Activated naive CD8-positive, alpha-beta T cell treated with anti-CD3 and anti-CD28 coated beads, Interleukin-2, amount 50 U/mL, for 24 hours (primary cell): ENCODE data around the gene SEMA3D.

Experiments used
- ATAC-seq: fragments of 150-1000 bp; cut with Tn5 transposase; one replicate; pipeline ENCODE4 v1.10.0; 2021
- DNase-seq: peaks from one replicate; pipeline ENCODE4 v3.0.0; 2021
- H3K27ac Mint-ChIP-seq: one replicate; pipeline ENCODE4 v1.8.0; 2021; ENCODE audit warnings: mild to moderate bottlenecking, mixed read lengths
- H3K27me3 Mint-ChIP-seq: one replicate; pipeline ENCODE4 v1.8.0; 2021; ENCODE audit warnings: mixed read lengths
- H3K36me3 Mint-ChIP-seq: one replicate; pipeline ENCODE4 v1.8.0; 2021; ENCODE audit warnings: low read depth, mixed read lengths
- H3K4me1 Mint-ChIP-seq: one replicate; pipeline ENCODE4 v1.8.0; 2021; ENCODE audit warnings: mixed read lengths
- H3K4me3 Mint-ChIP-seq: one replicate; pipeline ENCODE4 v1.8.0; 2021; ENCODE audit warnings: mild to moderate bottlenecking, moderate library complexity, mixed read lengths
- H3K9me3 Mint-ChIP-seq: one replicate; pipeline ENCODE4 v1.8.0; 2021; ENCODE audit warnings: mixed read lengths

The SEMA3D gene

GRCh38 chr7:85065306-85065705, 121.5 kb downstream of the SEMA3D start:
- no peaks in the 10 kb centered on the region for H3K27me3 Mint-ChIP-seq
- no peak for ATAC-seq
- H3K4me3 Mint-ChIP-seq = no peak overlapping the region
- H3K4me1 Mint-ChIP-seq = no peaks in the 10 kb centered on the region
- no peak for DNase-seq
- H3K9me3 Mint-ChIP-seq = no peaks in the 10 kb centered on the region
- H3K36me3 Mint-ChIP-seq = no peaks in the 10 kb centered on the region
- no peak overlapping the region for H3K27ac Mint-ChIP-seq

- H3K27ac Mint-ChIP-seq = no peak overlapping the region
- H3K9me3 Mint-ChIP-seq = no peaks in the 10 kb centered on the region
- no peak overlapping the region for H3K4me3 Mint-ChIP-seq
- H3K27me3 Mint-ChIP-seq = no peaks in the 10 kb centered on the region
- ATAC-seq = no peak
- H3K4me1 Mint-ChIP-seq = no peaks in the 10 kb centered on the region
- no peaks in the 10 kb centered on the region for H3K36me3 Mint-ChIP-seq
- DNase-seq = no peak
These were observed 124.2 kb downstream of the SEMA3D start for GRCh38 chr7:85062651-85063050.

DNA sequence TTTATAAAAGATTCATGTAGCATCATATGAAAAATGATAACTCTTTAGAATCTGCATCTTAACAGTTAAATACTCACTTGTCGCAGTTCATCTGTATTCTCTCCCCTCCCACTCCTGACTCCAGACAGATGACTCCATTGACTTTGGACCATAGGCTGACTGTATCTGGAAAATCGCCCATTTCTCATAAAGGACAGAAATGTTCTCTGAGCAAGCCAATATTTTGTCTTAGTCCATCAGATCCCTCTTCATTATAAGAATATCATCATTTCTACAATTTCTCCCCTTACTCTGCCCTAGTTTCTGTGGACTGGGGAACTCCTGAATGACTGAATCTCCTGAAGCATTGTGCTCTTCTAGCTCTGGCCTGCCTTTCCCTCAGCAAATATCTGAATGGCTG, 125.4 kb downstream of the SEMA3D start:
- H3K4me1 Mint-ChIP-seq = no peaks in the 10 kb centered on the region
- DNase-seq = no peak
- H3K9me3 Mint-ChIP-seq = no peaks in the 10 kb centered on the region

GRCh38 chr7:85060696-85061095, 126.2 kb downstream of the SEMA3D start:
- DNase-seq (no peak), ATAC-seq (no peak)
- no peaks in the 10 kb centered on the region for H3K36me3 Mint-ChIP-seq
- H3K4me3 Mint-ChIP-seq = no peak overlapping the region
- no peaks in the 10 kb centered on the region for H3K4me1 Mint-ChIP-seq
- no peak overlapping the region for H3K27ac Mint-ChIP-seq
- no peaks in the 10 kb centered on the region for H3K27me3 Mint-ChIP-seq
- H3K9me3 Mint-ChIP-seq = no peaks in the 10 kb centered on the region

More for the DNA sequence above, 125.4 kb downstream of the SEMA3D start:
- no peaks in the 10 kb centered on the region for H3K27me3 Mint-ChIP-seq
- no peak for ATAC-seq
- no peaks in the 10 kb centered on the region for H3K36me3 Mint-ChIP-seq
- H3K27ac Mint-ChIP-seq = no peak overlapping the region
- H3K4me3 Mint-ChIP-seq = no peak overlapping the region

DNA sequence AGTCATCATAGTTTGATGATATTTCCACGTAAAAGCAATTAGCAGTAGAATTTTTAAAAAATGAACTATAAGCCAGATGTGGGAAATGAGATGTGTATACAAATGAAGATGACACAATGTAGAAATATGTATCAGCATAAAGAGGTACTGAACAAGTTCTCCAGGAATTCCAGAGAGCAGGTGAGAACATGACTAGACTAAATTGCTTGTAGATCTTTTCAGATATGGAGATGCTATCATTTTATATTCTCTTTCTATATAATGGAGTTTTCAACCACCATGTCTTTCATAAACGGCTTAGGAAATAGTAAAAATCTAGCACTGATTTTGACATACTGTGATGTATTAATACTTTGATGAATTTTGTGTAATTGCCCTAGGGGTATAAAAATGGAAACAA, 130.9 kb downstream of the SEMA3D start:
- ATAC-seq = no peak
- H3K36me3 Mint-ChIP-seq = no peaks in the 10 kb centered on the region

DNA sequence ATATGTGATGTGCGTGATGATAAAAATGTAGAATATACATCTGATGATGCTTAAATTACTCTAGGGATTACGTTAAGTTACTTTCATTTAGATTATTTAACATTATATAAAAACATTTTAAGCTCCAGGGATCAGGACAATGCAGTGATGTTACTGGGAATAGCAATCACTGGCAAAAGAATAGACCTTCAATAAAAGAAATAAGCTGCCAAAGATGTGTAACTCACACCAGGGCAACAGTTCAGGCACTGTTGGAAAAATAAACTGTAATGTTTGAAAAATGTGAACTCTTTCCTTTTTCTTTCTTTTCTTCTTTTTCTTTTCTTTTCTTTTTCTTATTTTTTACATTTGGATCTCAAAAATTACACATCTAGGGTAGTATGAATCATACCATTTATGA, 131.7 kb downstream of the SEMA3D start:
- Mint-ChIP-seq H3K4me1 (no peaks in the 10 kb centered on the region), H3K9me3 (no peaks in the 10 kb centered on the region), H3K36me3 (no peaks in the 10 kb centered on the region), H3K27ac (no peak overlapping the region), H3K4me3 (no peak overlapping the region), H3K27me3 (peaks cover 3% of the 10 kb centered on the region)
- ATAC-seq (no peak), DNase-seq (no peak)

More for the DNA sequence above, 130.9 kb downstream of the SEMA3D start:
- Mint-ChIP-seq H3K4me1 (no peaks in the 10 kb centered on the region), H3K27ac (no peak overlapping the region), H3K9me3 (no peaks in the 10 kb centered on the region), H3K27me3 (peaks cover 3% of the 10 kb centered on the region), H3K4me3 (no peak overlapping the region)
- DNase-seq = no peak

DNA sequence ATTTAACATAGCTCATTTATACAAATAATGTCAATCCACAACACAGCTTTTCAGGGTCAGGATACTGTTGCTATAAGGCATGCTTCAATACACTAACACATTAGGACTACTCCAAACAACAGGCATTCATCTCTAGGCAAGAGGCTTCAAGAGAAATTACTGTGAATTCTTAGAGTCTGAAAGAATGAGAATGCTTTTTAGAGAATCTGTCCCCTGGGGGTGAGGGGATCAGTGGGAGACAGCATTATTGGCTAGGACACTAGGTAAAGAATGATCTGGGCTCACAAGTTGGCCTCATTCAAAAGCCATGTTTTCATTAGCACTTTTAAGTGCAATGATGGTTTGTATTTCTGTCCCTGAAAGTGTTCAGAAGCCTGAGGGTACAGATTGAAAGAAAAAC, 132.6 kb downstream of the SEMA3D start:
- DNase-seq (no peak), ATAC-seq (no peak)
- H3K4me3 Mint-ChIP-seq = no peak overlapping the region
- peaks cover 6% of the 10 kb centered on the region for H3K27me3 Mint-ChIP-seq
- no peaks in the 10 kb centered on the region for H3K4me1 Mint-ChIP-seq
- no peak overlapping the region for H3K27ac Mint-ChIP-seq
- no peaks in the 10 kb centered on the region for H3K36me3 Mint-ChIP-seq
- no peaks in the 10 kb centered on the region for H3K9me3 Mint-ChIP-seq

- H3K4me3 Mint-ChIP-seq = no peak overlapping the region
- ATAC-seq (no peak), DNase-seq (no peak)
- H3K4me1 Mint-ChIP-seq = no peaks in the 10 kb centered on the region
- no peaks in the 10 kb centered on the region for H3K36me3 Mint-ChIP-seq
- no peaks in the 10 kb centered on the region for H3K9me3 Mint-ChIP-seq
- peaks cover 6% of the 10 kb centered on the region for H3K27me3 Mint-ChIP-seq
- no peak overlapping the region for H3K27ac Mint-ChIP-seq
These were observed 134.0 kb downstream of the SEMA3D start for GRCh38 chr7:85052894-85053293.

DNA sequence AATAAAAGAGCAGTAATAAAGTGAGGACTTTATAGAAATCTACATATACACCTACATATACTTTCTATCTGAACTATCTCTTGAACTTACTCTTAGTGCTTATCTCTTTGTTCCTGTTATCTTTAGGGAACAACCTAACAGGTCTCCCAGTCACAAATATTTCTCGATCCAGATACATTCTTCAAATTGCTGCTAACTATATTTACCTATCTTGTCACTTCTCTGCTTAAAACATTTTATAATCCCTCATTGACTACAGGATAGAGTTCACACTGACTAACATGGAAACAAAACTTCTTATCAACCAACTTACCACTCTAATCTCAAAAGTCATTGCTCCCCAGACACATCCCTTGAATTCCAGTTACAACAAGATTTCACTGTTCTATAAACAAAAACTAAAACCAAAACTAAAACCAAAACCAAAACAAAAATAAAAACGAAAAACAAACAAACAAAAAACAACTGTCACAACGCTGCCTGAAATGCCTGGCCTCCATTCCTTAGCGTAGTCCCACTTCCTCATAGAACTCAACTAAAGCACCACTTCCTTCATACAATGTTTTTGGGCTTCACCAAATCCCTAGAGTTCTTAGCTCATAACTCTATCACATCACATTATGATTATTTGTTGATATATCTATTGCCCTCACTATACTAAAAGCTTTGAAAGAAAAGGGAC, 134.7 kb downstream of the SEMA3D start:
- peaks cover 6% of the 10 kb centered on the region for H3K27me3 Mint-ChIP-seq
- H3K36me3 Mint-ChIP-seq = no peaks in the 10 kb centered on the region
- no peak for ATAC-seq

GRCh38 chr7:85046534-85046933, 140.3 kb downstream of the SEMA3D start:
- Mint-ChIP-seq H3K4me1 (no peaks in the 10 kb centered on the region), H3K27ac (no peak overlapping the region), H3K9me3 (no peaks in the 10 kb centered on the region), H3K27me3 (peaks cover 6% of the 10 kb centered on the region), H3K36me3 (no peaks in the 10 kb centered on the region), H3K4me3 (no peak overlapping the region)
- ATAC-seq = no peak
- DNase-seq = no peak

More for the DNA sequence above, 134.7 kb downstream of the SEMA3D start:
- H3K27ac Mint-ChIP-seq = no peak overlapping the region
- no peak overlapping the region for H3K4me3 Mint-ChIP-seq
- DNase-seq = no peak
- H3K9me3 Mint-ChIP-seq = no peaks in the 10 kb centered on the region
- H3K4me1 Mint-ChIP-seq = no peaks in the 10 kb centered on the region

DNA sequence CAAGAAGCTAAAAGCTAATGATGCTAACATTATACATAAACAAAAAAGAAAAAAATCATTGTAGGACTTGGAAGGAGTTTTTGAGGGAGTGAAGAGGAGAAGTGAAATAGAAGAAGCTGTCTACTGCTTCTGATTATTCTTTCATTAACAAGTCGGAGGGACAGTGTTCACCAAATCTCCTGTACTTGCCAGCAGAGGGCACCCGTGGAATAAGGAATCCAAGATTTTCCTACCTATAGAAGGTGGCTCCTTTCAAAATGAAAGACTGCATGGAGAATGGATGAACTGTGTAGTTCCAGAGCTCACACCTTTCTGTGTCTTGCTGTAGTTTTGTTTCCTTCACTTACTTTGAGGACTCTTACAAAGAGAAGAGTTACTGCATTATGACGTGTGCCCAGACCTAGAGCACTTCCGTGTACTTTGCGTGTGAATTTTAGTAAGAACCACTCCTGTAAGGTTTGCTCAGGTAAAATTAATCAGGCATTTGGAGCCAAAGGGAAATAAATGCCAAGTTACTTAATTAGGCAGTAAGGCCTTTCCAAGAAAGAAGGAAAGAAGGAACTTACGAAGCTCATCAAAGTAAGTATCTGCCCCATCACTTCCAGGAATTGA, 145.1 kb downstream of the SEMA3D start:
- ATAC-seq = no peak
- H3K4me3 Mint-ChIP-seq = no peak overlapping the region
- no peak overlapping the region for H3K27ac Mint-ChIP-seq
- peaks cover 3% of the 10 kb centered on the region for H3K27me3 Mint-ChIP-seq
- peak; percentile 29 for DNase-seq
- no peaks in the 10 kb centered on the region for H3K4me1 Mint-ChIP-seq
- H3K9me3 Mint-ChIP-seq = no peaks in the 10 kb centered on the region
- H3K36me3 Mint-ChIP-seq = no peaks in the 10 kb centered on the region

DNA sequence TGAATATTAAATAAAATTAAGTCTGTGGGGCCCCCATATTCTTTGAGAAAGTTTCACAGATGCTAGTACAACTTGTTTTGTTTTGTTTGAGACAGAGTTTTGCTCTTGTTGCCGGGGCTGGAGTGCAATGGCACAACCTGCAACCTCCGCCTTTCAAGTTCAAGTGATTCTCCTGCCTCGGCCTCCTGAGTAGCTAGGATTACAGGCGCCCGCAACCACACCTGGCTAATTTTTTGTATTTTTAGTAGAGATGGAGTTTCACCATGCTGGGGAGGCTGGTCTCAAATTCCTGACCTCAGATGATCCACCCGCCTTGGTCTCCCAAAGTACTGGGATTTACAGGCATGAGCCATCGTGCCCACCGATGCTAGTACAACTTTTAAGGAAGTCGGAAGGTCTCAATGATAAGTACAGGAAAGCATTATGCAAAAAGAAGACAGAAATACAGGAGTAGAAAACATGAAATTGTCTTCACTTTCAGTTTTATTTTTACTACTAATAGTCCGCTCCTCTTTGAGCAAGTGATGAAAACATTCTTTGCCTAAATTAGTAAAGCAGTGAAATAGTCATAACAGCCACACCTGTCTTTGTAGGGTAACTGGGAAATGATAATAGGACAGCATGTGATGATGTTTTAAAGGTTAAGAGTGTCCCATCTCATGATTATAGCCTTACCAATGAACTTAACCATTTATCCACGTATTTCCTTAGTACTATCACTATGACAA, 147.5 kb downstream of the SEMA3D start:
- H3K4me3 Mint-ChIP-seq = no peak overlapping the region
- peaks cover 3% of the 10 kb centered on the region for H3K27me3 Mint-ChIP-seq
- H3K27ac Mint-ChIP-seq = no peak overlapping the region
- H3K9me3 Mint-ChIP-seq = no peaks in the 10 kb centered on the region
- ATAC-seq = no peak
- H3K36me3 Mint-ChIP-seq = no peaks in the 10 kb centered on the region
- no peaks in the 10 kb centered on the region for H3K4me1 Mint-ChIP-seq
- no peak for DNase-seq

DNA sequence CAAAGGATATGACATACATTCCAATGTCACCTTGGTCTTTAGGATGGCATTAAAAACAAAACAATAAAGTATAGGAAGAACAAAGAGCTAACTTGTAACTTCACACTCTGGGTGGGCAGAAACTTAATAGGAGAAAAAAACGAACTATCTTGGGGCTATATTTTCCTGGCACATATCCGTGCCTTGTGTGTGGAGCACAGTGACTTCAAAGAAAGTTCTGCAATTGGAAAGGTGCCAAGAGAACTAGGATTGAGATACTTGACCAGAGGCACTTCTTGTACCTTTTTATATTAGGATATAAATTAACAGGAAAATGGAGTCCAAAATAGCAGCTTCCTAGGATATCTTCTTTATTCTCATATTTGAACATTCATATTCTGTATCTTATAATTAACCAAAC, 148.4 kb downstream of the SEMA3D start:
- no peaks in the 10 kb centered on the region for H3K9me3 Mint-ChIP-seq
- no peaks in the 10 kb centered on the region for H3K4me1 Mint-ChIP-seq
- DNase-seq (no peak), ATAC-seq (no peak)
- H3K36me3 Mint-ChIP-seq = no peaks in the 10 kb centered on the region
- H3K4me3 Mint-ChIP-seq = no peak overlapping the region
- H3K27me3 Mint-ChIP-seq = peaks cover 3% of the 10 kb centered on the region
- no peak overlapping the region for H3K27ac Mint-ChIP-seq

DNA sequence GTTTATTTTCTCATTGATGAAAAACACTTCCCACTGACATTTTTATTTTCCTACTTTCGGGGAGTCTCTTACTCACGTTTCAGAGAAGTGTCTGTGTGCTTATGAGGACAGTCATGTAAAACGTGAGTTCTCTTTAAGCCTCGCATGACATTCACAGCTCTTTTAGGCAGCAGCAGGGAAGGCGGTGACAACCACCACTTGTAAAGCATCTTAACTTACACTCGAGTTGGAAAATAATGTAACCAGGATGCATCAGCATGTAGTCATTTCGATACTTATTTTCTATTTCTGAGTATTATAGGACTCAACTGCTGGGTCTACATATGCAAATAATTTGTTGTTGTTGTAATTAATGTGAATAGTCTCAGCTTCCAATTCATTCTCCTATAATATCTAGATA, 153.6 kb downstream of the SEMA3D start:
- no peak overlapping the region for H3K4me3 Mint-ChIP-seq

DNA sequence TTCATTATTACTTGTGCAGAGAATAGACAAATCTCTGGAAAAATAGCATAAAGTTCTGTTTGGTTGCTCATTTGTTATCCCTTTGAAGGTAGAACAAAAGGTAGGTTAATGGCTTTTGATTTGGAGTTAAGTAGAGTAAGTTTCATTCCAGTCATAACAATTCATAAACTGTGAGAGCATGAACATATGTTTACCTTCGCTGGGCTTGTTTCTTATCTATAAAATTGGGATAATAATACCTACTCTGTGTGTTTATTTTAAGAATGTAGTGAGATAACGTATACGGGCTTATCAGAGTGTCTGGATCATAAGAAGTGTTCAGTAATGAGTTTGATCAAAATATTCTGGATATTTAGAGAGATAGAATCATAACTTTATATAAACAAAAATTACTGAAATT, 155.4 kb downstream of the SEMA3D start:
- no peak for ATAC-seq
- H3K36me3 Mint-ChIP-seq = no peaks in the 10 kb centered on the region
- H3K4me3 Mint-ChIP-seq = no peak overlapping the region
- H3K4me1 Mint-ChIP-seq = no peaks in the 10 kb centered on the region
- no peaks in the 10 kb centered on the region for H3K27me3 Mint-ChIP-seq
- no peaks in the 10 kb centered on the region for H3K9me3 Mint-ChIP-seq
- DNase-seq = no peak
- H3K27ac Mint-ChIP-seq = no peak overlapping the region

More for the DNA sequence above, 153.6 kb downstream of the SEMA3D start:
- no peaks in the 10 kb centered on the region for H3K27me3 Mint-ChIP-seq
- H3K36me3 Mint-ChIP-seq = no peaks in the 10 kb centered on the region
- DNase-seq = no peak
- H3K27ac Mint-ChIP-seq = no peak overlapping the region
- H3K4me1 Mint-ChIP-seq = no peaks in the 10 kb centered on the region
- H3K9me3 Mint-ChIP-seq = no peaks in the 10 kb centered on the region
- no peak for ATAC-seq
